Lower leg skin (tissue), 4 donors: ENCODE results near the gene MOK. TPM values are rescaled to one million over a fixed set of nuclear protein-coding genes. Genes with fewer than 3 reads are reported as not detected.

Source experiments
- DNase-seq, 2 donors: peaks; one replicate each; pipeline ENCODE4 v3.0.0-alpha.2; 2019; ENCODE audit warnings: low spot score in 2 of 2
- H3K4me3 ChIP-seq: fragments of 200-600 bp; sonication (generic); 2 replicates; pipeline ENCODE4 v1.5.1; 2017; ENCODE audit warnings: mild to moderate bottlenecking, low read depth; ENCODE audit not compliant: poor library complexity, severe bottlenecking
- CTCF ChIP-seq, 3 donors: fragments of 450-650 bp; IDR thresholded peaks; one replicate each; pipeline ENCODE4 v1.5.1; 2016; ENCODE audit warnings: antibody characterized with exemption in 3 of 3, mild to moderate bottlenecking in 3 of 3, moderate library complexity in 2 of 3
- POLR2A ChIP-seq, 2 donors: fragments of 450-650 bp; IDR thresholded peaks; one replicate each; pipeline ENCODE4 v1.6.1; 2016 to 2017; ENCODE audit warnings: antibody characterized with exemption in 2 of 2, mild to moderate bottlenecking in 1 of 2, moderate library complexity in 1 of 2
- WGBS, 2 donors: methylation state at CpG; one replicate each; pipeline ENCODE4 v1.1.5; 2018; 5-methylcytosine and 5-hydroxymethylcytosine counted together
- intact Hi-C: fragments of 100-400 bp; cut with DNase I; formaldehyde crosslinking; loops from one replicate; pipeline ENCODE4 v1.15.0; 2023; ENCODE audit warnings: low total_unique reads
- total RNA-seq, 4 donors: library from RNA; depleted of rRNA; stranded (reverse); fragments of >200 nt; gene quantifications; one replicate each; pipeline ENCODE4 v1.1.0, GENCODE V29; 2016

The MOK gene
- total RNA-seq, 4 donors from 2014 or later: 2.1 to 12.2 (median 7.8) TPM

GRCh38 chr14:102201776-102202175 lies 103.2 kb downstream of the MOK start:
- intact Hi-C loops: no loop called here
- no peak overlapping the region for H3K4me3 ChIP-seq
- TF ChIP-seq CTCF (IDR thresholded peaks at IDR 0.05) (no peak), POLR2A (IDR thresholded peaks at IDR 0.05) (no peak)
- 83 to 92% methylated on average over 4 of the region's 4 CpGs for WGBS, 2 donors
- DNase-seq: no peak

- no peak overlapping the region for H3K4me3 ChIP-seq
- TF ChIP-seq POLR2A (IDR thresholded peaks at IDR 0.05): no peak
- no peak for TF ChIP-seq CTCF (IDR thresholded peaks at IDR 0.05)
- no peak for DNase-seq
- 93% methylated on average over 9 of the region's 9 CpGs for WGBS, 2 donors
- intact Hi-C loops: no loop called here
Observed at GRCh38 chr14:102201353-102201738, 103.6 kb downstream of the MOK start.

DNA sequence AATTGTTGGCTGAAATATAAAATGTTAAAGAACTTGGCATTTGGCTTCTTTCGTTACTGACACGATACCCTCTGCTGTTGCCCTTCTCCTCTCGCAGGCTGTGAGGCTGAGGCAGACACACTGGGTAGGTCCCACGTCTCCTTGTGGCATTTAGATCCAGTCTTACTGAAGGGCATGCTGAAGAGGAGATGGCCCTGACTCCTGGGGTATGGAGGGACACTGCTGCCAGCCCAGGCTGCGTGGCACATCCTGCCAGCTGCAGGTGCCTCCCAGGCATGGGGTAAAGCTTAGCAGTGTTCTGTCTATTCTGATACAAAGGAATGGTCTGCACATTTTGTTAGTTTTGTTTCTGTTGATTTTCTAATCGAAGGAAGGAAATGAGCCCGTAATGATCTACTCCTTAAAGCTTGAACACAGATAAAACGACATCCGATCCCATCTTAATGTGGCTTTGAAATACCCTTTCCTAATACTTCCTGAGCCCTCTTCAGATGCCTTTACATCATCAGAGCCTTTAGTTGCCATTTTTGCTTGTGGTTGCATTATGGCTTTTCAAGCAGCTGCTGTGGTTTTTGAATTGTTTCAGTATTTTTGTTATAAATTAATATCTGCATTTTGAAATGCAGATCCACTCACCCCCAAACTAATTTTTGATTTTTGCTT lies 104.1 kb downstream of the MOK start:
- TF ChIP-seq CTCF (IDR thresholded peaks at IDR 0.05): no peak
- no peak for TF ChIP-seq POLR2A (IDR thresholded peaks at IDR 0.05)
- intact Hi-C loops: no loop called here
- no peak overlapping the region for H3K4me3 ChIP-seq
- no peak for DNase-seq
- WGBS, 2 donors: 75 to 78% methylated on average over 9 of the region's 9 CpGs

DNA sequence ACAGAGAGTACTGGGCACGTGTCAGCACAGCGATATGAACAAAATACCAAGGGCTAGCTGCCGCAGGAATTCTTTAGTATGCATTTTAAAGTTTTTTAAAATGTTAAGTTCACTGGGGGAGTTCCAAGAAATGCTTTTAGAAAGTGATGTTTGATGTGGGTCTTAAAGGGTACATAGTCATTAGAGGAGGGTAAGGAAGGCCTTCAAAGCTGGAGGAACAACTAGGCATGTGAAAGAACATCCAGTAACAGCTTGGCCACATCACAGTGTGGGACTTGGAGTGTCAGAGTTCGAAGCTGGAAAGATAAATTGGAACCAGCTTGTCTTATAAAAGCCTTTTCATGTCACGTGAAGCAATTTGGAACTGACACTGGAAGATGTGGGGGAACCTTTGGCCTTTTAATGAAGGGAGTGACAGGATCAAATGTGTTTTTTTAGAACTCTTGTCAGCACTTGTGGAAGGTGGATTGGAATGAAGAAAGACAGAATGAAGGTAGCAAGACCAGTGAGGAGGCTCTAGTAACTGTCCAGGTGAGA lies 107.6 kb downstream of the MOK start:
- no peak for DNase-seq
- 67 to 76% methylated on average over 5 of the region's 5 CpGs for WGBS, 2 donors
- TF ChIP-seq CTCF (IDR thresholded peaks at IDR 0.05): no peak
- no peak for TF ChIP-seq POLR2A (IDR thresholded peaks at IDR 0.05)

DNA sequence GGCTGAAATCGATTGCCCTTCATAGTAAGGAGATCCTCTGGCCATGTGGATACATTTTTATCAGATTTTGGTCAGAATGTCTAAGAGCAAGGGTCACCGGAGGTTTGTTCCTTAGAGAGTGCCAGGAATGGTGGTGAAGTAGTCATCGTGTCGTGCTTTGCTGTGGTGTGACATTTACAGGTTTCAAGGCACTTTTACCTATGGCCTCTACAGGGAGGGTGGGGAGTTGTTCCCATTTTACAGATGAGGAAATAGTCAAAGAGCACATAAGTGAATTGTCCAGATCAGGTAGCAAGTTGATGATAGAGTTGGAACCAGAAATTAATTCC lies 108.1 kb downstream of the MOK start:
- no peak overlapping the region for H3K4me3 ChIP-seq
- TF ChIP-seq CTCF (IDR thresholded peaks at IDR 0.05) (no peak), POLR2A (IDR thresholded peaks at IDR 0.05) (no peak)
- DNase-seq: no peak
- intact Hi-C loops: no loop called here
- 86 to 89% methylated on average over 4 of the region's 4 CpGs for WGBS, 2 donors

More for the DNA sequence above, 107.6 kb downstream of the MOK start:
- intact Hi-C loops: no loop called here
- no peak overlapping the region for H3K4me3 ChIP-seq
